Gastroesophageal sphincter (tissue), 4 donors: ENCODE data around the gene IMP4. TPM values are rescaled to one million over a fixed set of nuclear protein-coding genes. Genes with fewer than 3 reads are reported as not detected.

Experiments
- ATAC-seq: fragments of 150-250 bp; one replicate; pipeline ENCODE4 v1.9.1; 2016; ENCODE audit warnings: mild to moderate bottlenecking, moderate library complexity
- H3K27ac ChIP-seq, 4 donors: fragments of 200-600 bp; sonication (generic) in 3 of 4; 1 replicate in 3 of 4; 2 replicates in 1 of 4; pipeline ENCODE4 v1.5.1; 2016 to 2019
- H3K27me3 ChIP-seq: fragments of 200-600 bp; sonication (generic); one replicate; pipeline ENCODE4 v1.5.1; 2019
- H3K36me3 ChIP-seq, 2 donors: fragments of 200-600 bp; sonication (generic); one replicate each; pipeline ENCODE4 v1.5.1; 2019; ENCODE audit warnings: control low read depth in 1 of 2
- H3K4me1 ChIP-seq, 3 donors: fragments of 200-600 bp; sonication (generic); 1 replicate in 2 of 3; 2 replicates in 1 of 3; pipeline ENCODE4 v1.5.1; 2016 to 2019; ENCODE audit warnings: control low read depth in 2 of 3
- H3K4me3 ChIP-seq, 2 donors: fragments of 200-600 bp; sonication (generic); one replicate each; pipeline ENCODE4 v1.5.1; 2019; ENCODE audit warnings: mild to moderate bottlenecking in 1 of 2, moderate library complexity in 1 of 2
- H3K9me3 ChIP-seq, 3 donors: fragments of 200-600 bp; sonication (generic); one replicate each; pipeline ENCODE4 v1.5.1; 2017 to 2019; ENCODE audit warnings: control low read depth in 2 of 3
- EP300 ChIP-seq: sonication (generic); formaldehyde crosslinking; IDR thresholded peaks from one replicate; pipeline ENCODE4 v1.6.1; 2017; ENCODE audit warnings: antibody characterized with exemption, mild to moderate bottlenecking
- POLR2A ChIP-seq, 2 donors: fragments of 450-650 bp; IDR thresholded peaks; one replicate each; pipeline ENCODE4 v1.6.1; 2017; ENCODE audit warnings: antibody characterized with exemption in 2 of 2, mild to moderate bottlenecking in 2 of 2, moderate library complexity in 1 of 2
- POLR2AphosphoS5 ChIP-seq: sonication (generic); formaldehyde crosslinking; IDR thresholded peaks from one replicate; pipeline ENCODE4 v1.6.1; 2017; ENCODE audit warnings: antibody characterized with exemption
- WGBS, 2 donors: methylation state at CpG; one replicate each; pipeline ENCODE4 v1.1.5; 2018; ENCODE audit warnings: low coverage in 1 of 2; 5-methylcytosine and 5-hydroxymethylcytosine counted together
- total RNA-seq, 4 donors: library from RNA; depleted of rRNA; stranded (reverse); fragments of >200 nt; gene quantifications; one replicate each; pipeline ENCODE4 v1.1.0, GENCODE V29; 2016
- TF ChIP-seq, protein P1 (sequence below), 4 experiments: fragments of 200-600 bp in 2 of 4; fragments of 450-650 bp in 2 of 4; sonication (generic) in 1 of 4; IDR thresholded peaks; one replicate each; pipeline ENCODE4 v1.5.1; 2017 to 2019; ENCODE audit warnings: antibody characterized with exemption in 4 of 4, mild to moderate bottlenecking in 2 of 4, moderate library complexity in 2 of 4

The IMP4 gene
- total RNA-seq, 4 donors from 2014 or later: 78.8 to 143 (median 113) TPM

DNA sequence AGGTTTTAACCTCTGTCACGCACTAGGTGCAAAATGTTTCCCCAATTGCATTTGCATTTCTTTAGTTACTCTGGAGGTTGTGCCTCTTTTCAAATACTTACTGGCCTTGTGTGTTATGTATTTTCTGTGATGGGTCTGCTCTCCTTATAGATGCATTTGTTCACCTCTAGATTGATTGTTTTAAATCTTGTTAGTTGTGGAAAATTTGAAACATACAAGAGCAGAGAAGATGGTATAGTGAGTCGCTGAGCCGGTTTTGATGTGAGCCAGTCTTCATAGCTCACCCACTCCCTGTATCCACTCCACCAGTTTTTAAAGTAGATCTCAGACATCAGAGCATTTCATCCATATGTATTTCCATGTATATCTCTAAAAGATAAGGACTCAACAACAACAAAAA is 6.5 kb downstream of the IMP4 start:
- H3K9me3 ChIP-seq: no peaks in the 10 kb centered on the region
- H3K27me3 ChIP-seq: no peaks in the 10 kb centered on the region
- peaks cover 0 to 51% of the 10 kb centered on the region in 2 donors for H3K36me3 ChIP-seq
- no peak for ATAC-seq
- TF ChIP-seq EP300: no peak
- no peak for TF ChIP-seq POLR2A (IDR thresholded peaks at IDR 0.05)
- TF ChIP-seq, protein P1, sequence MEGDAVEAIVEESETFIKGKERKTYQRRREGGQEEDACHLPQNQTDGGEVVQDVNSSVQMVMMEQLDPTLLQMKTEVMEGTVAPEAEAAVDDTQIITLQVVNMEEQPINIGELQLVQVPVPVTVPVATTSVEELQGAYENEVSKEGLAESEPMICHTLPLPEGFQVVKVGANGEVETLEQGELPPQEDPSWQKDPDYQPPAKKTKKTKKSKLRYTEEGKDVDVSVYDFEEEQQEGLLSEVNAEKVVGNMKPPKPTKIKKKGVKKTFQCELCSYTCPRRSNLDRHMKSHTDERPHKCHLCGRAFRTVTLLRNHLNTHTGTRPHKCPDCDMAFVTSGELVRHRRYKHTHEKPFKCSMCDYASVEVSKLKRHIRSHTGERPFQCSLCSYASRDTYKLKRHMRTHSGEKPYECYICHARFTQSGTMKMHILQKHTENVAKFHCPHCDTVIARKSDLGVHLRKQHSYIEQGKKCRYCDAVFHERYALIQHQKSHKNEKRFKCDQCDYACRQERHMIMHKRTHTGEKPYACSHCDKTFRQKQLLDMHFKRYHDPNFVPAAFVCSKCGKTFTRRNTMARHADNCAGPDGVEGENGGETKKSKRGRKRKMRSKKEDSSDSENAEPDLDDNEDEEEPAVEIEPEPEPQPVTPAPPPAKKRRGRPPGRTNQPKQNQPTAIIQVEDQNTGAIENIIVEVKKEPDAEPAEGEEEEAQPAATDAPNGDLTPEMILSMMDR (IDR thresholded peaks at IDR 0.05): no peak
- no peak for TF ChIP-seq POLR2AphosphoS5
- H3K4me3 ChIP-seq: no peak overlapping the region
- H3K27ac ChIP-seq: no peak overlapping the region
- peaks cover 0 to 15% (median 6%) of the 10 kb centered on the region in 3 donors for H3K4me1 ChIP-seq
- 88 to 94% methylated on average over 3 of the region's 3 CpGs for WGBS, 2 donors

DNA sequence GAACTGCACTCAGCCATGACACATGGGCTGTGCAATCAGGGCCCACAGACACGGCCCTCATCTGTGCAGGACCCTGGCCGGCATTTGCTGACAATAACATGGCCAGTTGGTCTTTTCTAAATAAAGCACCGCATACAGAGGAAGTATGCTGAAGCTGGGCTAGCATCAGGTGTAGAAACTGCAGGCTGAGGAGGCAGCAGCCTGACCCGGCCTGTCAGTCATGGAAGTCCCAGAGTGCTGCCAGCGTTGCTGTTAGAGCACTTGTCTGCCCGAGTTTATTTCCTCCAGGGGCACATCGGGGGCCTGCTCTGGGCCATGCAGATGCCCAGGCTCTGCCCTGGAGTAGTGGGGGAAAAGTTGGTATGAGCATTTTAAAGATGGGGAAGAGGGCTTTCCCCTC is 9.0 kb downstream of the IMP4 start:
- peaks cover 0 to 26% (median 18%) of the 10 kb centered on the region in 3 donors for H3K4me1 ChIP-seq
- no peak overlapping the region for H3K27ac ChIP-seq
- H3K36me3 ChIP-seq: peaks cover 0 to 26% of the 10 kb centered on the region in 2 donors
- TF ChIP-seq EP300 (no peak), POLR2A (IDR thresholded peaks at IDR 0.05) (no peak), POLR2AphosphoS5 (no peak)
- TF ChIP-seq, protein P1 (IDR thresholded peaks at IDR 0.05): no peak
- H3K9me3 ChIP-seq: no peaks in the 10 kb centered on the region
- no peak for ATAC-seq
- WGBS, 2 donors: 60% methylated on average over 1 of the region's 7 CpGs; no CpG with 5 or more reads in 1 of the 2 donors
- no peaks in the 10 kb centered on the region for H3K27me3 ChIP-seq
- H3K4me3 ChIP-seq: no peak overlapping the region

DNA sequence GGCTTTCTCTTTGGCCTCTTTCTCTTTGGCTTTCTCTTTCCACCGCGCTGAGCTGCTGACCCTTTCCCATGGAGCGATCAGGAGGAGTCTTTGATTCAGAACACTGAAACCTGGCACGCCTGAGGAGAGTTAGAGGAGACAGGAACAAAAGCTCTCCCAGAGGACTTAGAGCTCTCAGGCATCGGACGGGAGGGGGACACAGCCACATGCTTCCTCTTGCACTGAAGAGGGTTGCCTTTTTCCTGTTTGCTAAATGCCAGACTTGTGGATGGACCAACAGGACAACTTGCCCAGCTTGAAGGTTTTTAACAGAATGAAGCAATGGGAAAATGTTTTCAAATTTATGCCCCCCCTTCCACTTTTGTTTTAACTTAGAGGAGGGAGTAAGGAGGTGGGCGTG is 9.5 kb downstream of the IMP4 start:
- H3K9me3 ChIP-seq: no peaks in the 10 kb centered on the region
- H3K27ac ChIP-seq: no peak overlapping the region
- peaks cover 0 to 21% of the 10 kb centered on the region in 2 donors for H3K36me3 ChIP-seq
- WGBS, 2 donors: 46 to 80% methylated on average over 1 to 3 of the region's 7 CpGs
- H3K4me1 ChIP-seq: peaks cover 0 to 30% (median 18%) of the 10 kb centered on the region in 3 donors
- no peak overlapping the region for H3K4me3 ChIP-seq
- no peak for ATAC-seq
- TF ChIP-seq POLR2A (IDR thresholded peaks at IDR 0.05) (no peak), EP300 (no peak), POLR2AphosphoS5 (no peak)
- TF ChIP-seq, protein P1 (IDR thresholded peaks at IDR 0.05): no peak
- H3K27me3 ChIP-seq: no peaks in the 10 kb centered on the region

DNA sequence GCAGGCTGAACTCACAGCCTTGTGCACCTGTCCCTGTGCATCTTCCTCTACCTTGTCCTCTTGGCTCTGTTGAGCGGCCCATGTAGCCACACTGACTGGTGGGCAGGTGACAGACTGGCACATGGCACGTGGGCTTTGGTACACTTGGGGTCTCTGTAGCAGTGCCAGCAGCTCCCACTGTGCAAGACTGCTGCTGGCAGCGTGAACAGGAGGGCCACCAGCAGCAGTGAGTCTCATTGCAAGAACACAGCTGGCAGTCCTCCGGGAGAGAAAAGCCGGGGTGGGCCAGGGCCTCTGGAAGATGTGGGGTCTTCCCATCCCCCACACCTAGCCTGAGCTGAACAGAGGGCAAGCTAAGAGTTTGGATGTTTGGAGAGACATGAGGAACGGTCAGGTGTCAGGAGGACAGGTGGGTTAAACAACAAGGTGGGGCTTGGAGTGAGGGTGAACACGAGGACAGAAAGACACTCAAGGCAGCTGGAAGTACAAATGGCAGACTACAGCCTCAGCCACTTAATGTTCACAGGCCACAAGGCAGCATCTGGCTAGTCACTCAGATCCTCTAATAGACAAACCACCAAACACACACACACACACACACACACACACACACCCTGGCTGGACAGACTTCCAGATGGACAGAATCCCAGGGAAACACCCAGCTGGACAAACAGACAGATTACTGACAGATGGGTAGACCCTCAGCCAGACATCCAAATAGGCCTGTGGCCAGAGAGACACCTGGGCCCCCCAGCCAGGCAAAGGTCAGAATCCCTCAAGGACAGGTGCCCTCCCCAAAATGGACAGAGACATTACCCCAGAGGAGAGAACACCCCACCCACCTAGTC is 10.8 kb downstream of the IMP4 start:
- peak overlapping the region in 1 of 4 donors; percentile 91 for H3K27ac ChIP-seq
- H3K36me3 ChIP-seq: peaks cover 0 to 8% of the 10 kb centered on the region in 2 donors
- ATAC-seq: no peak
- no peaks in the 10 kb centered on the region for H3K9me3 ChIP-seq
- H3K27me3 ChIP-seq: no peaks in the 10 kb centered on the region
- peaks cover 0 to 30% (median 18%) of the 10 kb centered on the region in 3 donors for H3K4me1 ChIP-seq
- TF ChIP-seq, protein P1 (IDR thresholded peaks at IDR 0.05): no peak
- no peak for TF ChIP-seq POLR2A (IDR thresholded peaks at IDR 0.05)
- TF ChIP-seq EP300: no peak
- TF ChIP-seq POLR2AphosphoS5: no peak
- WGBS, 2 donors: 69 to 90% methylated on average over 3 to 4 of the region's 7 CpGs
- no peak overlapping the region for H3K4me3 ChIP-seq

DNA sequence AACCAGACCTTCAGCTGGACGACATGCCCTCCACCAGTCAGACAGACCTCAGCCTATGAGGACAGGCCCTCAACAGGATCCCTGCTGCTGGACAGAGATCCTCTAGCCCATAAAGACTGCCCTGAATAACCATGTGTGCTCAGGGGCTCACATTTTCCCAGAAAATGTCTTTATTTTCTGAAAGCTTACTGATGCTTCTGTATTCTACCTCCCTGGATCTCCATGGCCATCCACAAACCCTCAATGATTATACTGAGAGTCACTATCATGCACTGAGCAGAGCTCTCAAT is 11.4 kb downstream of the IMP4 start:
- TF ChIP-seq, protein P1 (IDR thresholded peaks at IDR 0.05): no peak
- TF ChIP-seq EP300: no peak
- no peak for TF ChIP-seq POLR2AphosphoS5
- no peak for TF ChIP-seq POLR2A (IDR thresholded peaks at IDR 0.05)
- no peaks in the 10 kb centered on the region for H3K9me3 ChIP-seq
- ATAC-seq: no peak
- no peak overlapping the region for H3K4me3 ChIP-seq
- WGBS, 2 donors: 60% methylated on average over 1 of the region's 1 CpG; no CpG with 5 or more reads in 1 of the 2 donors
- no peaks in the 10 kb centered on the region for H3K27me3 ChIP-seq
- H3K4me1 ChIP-seq: peaks cover 0 to 30% (median 18%) of the 10 kb centered on the region in 3 donors
- H3K36me3 ChIP-seq: peaks cover 0 to 2% of the 10 kb centered on the region in 2 donors
- H3K27ac ChIP-seq: peak overlapping the region in 1 of 4 donors; percentile 91
